Common myeloid progenitor, CD34-positive (primary cell): ENCODE data around the gene U2AF1.
"Not testable (repeated sequence)": the region's sequence is repeated elsewhere in the genome, so short reads cannot be mapped to it uniquely, and the experiment has no call there.

Source experiments
- CTCF ChIA-PET: fragments of 350-600 bp; sonication (Branson Sonifier 250); formaldehyde crosslinking; loops from one replicate; lab custom pipeline; 2021; ENCODE audit warnings: antibody characterized with exemption; lab: Charles Lee
- POLR2A ChIA-PET: fragments of 350-600 bp; sonication (Branson Sonifier 250); formaldehyde crosslinking; loops from one replicate; lab custom pipeline; 2021; ENCODE audit warnings: antibody characterized with exemption; lab: Charles Lee
- DNase-seq, 3 donors: peaks; one replicate each; pipeline versions ENCODE4 v3.0.0 to v3.0.0-alpha.2; 2013
- H3K27ac ChIP-seq, 2 experiments: 1 replicate in 1 of 2; 2 replicates in 1 of 2; pipeline ENCODE4 v1.7.0; 2013; ENCODE audit warnings: inconsistent platforms in 2 of 2, low read length in 2 of 2, mild to moderate bottlenecking in 2 of 2, low read depth in 1 of 2, moderate library complexity in 1 of 2; ENCODE audit not compliant: severe bottlenecking in 2 of 2, insufficient read depth in 1 of 2, poor library complexity in 1 of 2
- H3K27me3 ChIP-seq, 5 experiments: replicated peaks in 2 of 5; 1 replicate in 3 of 5; 2 replicates in 2 of 5; pipeline versions ENCODE4 v1.6.1 to v1.7.0; 2013; ENCODE audit warnings: low read length in 4 of 5, mild to moderate bottlenecking in 2 of 5, moderate library complexity in 2 of 5, inconsistent platforms in 1 of 5; ENCODE audit not compliant: insufficient read depth in 5 of 5, control insufficient read depth in 4 of 5
- H3K36me3 ChIP-seq, 4 experiments: 1 replicate in 2 of 4; 2 replicates in 2 of 4; pipeline versions ENCODE4 v1.6.1 to v1.7.0; 2013; ENCODE audit warnings: low read length in 3 of 4, control low read depth in 1 of 4, mild to moderate bottlenecking in 1 of 4; ENCODE audit not compliant: control insufficient read depth in 4 of 4, insufficient read depth in 4 of 4
- H3K4me1 ChIP-seq, 4 experiments: 1 replicate in 3 of 4; 2 replicates in 1 of 4; pipeline versions ENCODE4 v1.6.1 to v1.7.1; 2013; ENCODE audit warnings: low read length in 3 of 4, mild to moderate bottlenecking in 3 of 4, control low read depth in 1 of 4, inconsistent platforms in 1 of 4, moderate library complexity in 1 of 4; ENCODE audit not compliant: control insufficient read depth in 4 of 4, insufficient read depth in 4 of 4; ENCODE audit errors: control extremely low read depth in 1 of 4
- H3K4me3 ChIP-seq, 7 experiments: 1 replicate in 4 of 7; 2 replicates in 3 of 7; pipeline versions ENCODE4 v1.5.1 to v1.7.0; 2013; ENCODE audit warnings: mild to moderate bottlenecking in 7 of 7, low read length in 6 of 7, moderate library complexity in 6 of 7, inconsistent platforms in 2 of 7, low read depth in 2 of 7, control low read depth in 1 of 7; ENCODE audit not compliant: insufficient read depth in 4 of 7, control insufficient read depth in 1 of 7; ENCODE audit errors: extremely low read depth in 1 of 7
- H3K9me3 ChIP-seq, 5 experiments: 1 replicate in 4 of 5; 2 replicates in 1 of 5; pipeline versions ENCODE4 v1.6.1 to v1.7.1; 2013; ENCODE audit warnings: low read length in 4 of 5, mild to moderate bottlenecking in 2 of 5, inconsistent platforms in 1 of 5, low read depth in 1 of 5, moderate library complexity in 1 of 5; ENCODE audit not compliant: control insufficient read depth in 4 of 5, insufficient read depth in 2 of 5; ENCODE audit errors: control extremely low read depth in 1 of 5
- WGBS: methylation state at CpG from one replicate; pipeline ENCODE4 v1.1.5; 2013; ENCODE audit not compliant: insufficient coverage; 5-methylcytosine and 5-hydroxymethylcytosine counted together

Gene U2AF1

GRCh38 chr21:43045876-43046821, 61.2 kb downstream of the U2AF1 start:
- H3K36me3 ChIP-seq, H3K27ac ChIP-seq, CTCF ChIA-PET, H3K4me1 ChIP-seq, DNase-seq, H3K9me3 ChIP-seq, POLR2A ChIA-PET, H3K4me3 ChIP-seq, H3K27me3 ChIP-seq: not testable (repeated sequence)
- 100% methylated on average over 1 of the region's 21 CpGs for WGBS

- H3K9me3 ChIP-seq, H3K27ac ChIP-seq, H3K36me3 ChIP-seq, POLR2A ChIA-PET, H3K4me3 ChIP-seq, H3K4me1 ChIP-seq, H3K27me3 ChIP-seq, CTCF ChIA-PET: not testable (repeated sequence)
- 20% methylated on average over 2 of the region's 17 CpGs for WGBS
- DNase-seq = peak in 1 of 3 donors; percentile 21
Observed at GRCh38 chr21:43045165-43045875, 62.0 kb downstream of the U2AF1 start.

DNA sequence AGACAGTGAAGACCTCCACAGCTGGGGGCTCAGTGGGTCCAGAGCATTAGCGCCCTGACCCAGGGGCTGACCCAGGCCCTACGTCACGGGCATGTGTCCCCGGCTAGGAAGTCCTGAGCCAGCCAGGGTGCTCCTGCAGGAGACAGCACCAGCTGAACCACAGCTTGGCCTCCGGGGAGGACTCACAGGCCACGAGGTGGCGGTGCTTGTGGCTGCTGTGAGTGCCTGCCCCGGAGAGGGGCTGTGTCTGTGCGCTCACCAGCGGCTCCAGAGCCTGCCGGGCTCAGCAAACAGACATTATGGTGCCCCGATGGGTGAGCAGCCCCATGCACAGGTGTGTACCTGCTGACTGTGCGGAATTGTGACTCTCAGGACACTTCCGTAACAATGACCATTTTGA, 62.8 kb downstream of the U2AF1 start:
- H3K27me3 ChIP-seq, H3K27ac ChIP-seq, POLR2A ChIA-PET, H3K36me3 ChIP-seq, H3K9me3 ChIP-seq, H3K4me3 ChIP-seq, DNase-seq, CTCF ChIA-PET, H3K4me1 ChIP-seq: not testable (repeated sequence)
- WGBS = 91% methylated on average over 4 of the region's 14 CpGs

DNA sequence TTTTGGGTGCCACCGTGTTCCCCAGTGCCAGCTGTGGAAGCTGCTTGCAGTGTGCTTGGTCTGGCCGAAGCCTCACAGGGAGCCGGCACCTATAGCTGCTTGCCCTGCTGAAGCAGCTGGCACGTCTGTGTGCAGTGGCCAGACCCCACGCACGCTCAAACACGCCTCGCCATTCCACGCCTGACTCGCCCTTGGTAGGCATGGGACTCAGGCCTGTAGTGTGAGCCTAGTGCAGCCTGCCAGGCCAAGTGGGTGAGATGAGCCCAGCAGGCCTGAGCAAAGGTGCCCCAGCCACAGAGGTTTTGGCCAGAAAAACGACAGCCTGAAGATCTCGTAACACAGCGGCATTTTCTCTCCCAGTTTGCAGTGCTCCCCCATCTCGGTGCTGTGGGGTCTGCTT, 64.1 kb downstream of the U2AF1 start:
- H3K4me3 ChIP-seq, H3K36me3 ChIP-seq, H3K27me3 ChIP-seq, CTCF ChIA-PET, H3K4me1 ChIP-seq, DNase-seq, H3K9me3 ChIP-seq, H3K27ac ChIP-seq, POLR2A ChIA-PET: not testable (repeated sequence)
- 98% methylated on average over 11 of the region's 14 CpGs for WGBS
